ENCODE results near the gene REP15.
A peak's percentile ranks its signal among the peaks of the same experiment; 100 is the strongest.

The REP15 gene

DNA sequence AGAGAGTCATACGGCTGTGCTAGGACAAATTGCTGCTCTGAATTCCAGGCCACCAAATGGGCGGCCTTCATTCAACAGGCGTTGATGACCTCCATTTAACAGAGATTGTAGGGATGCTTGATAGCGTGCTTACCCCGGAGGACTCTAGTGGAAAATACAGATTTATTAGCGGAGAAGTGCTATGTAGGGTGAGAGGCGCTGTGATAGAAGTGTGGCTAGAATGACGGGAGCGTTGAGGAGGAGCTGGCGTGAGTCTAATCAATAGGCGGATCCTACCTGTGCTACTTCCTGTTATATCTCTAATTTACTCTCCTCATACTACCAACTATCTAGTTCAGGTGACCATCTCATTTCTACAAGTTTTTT lies 15.1 kb downstream of the REP15 start:
- Histone ChIP-seq H2AFZ (ENCODE audit: low read length) (no peak overlapping the region), H3K36me3 (ENCODE audit: insufficient read depth, low read length) (peaks cover 6% of the 10 kb centered on the region)

DNA sequence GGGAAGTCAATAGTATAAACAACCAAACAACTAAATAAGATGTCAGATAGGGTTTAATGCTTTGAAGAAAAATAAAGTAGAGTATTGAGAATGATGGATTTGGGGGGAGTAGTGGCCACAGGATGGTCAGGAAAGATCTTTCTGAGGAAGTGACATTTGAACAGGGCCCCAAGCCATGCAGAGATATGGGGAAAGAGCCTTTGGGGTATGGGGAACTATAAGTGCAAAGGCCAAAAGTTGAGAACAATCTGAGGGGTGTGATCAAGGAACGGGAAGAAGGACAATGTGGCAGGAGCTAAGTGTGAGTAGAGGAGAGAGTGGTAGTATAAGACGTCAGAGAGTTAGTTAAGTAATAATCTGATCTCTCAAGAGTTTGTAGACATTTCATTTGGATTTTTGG lies 15.7 kb downstream of the REP15 start:
- Histone ChIP-seq H3K4me3 (ENCODE audit: low read depth, low read length, poor library complexity, severe bottlenecking) (peak overlapping the region; percentile 97), H3K27ac (ENCODE audit: low read depth, low read length, poor library complexity, severe bottlenecking) (no peak overlapping the region), H2AFZ (ENCODE audit: low read length) (no peak overlapping the region), H3K9ac (ENCODE audit: low read length) (peak overlapping the region; percentile 85), H3K4me2 (ENCODE audit: low read length) (peak overlapping the region; percentile 97), H3K9me3 (ENCODE audit: low read length) (no peaks in the 10 kb centered on the region), H3K9me2 (ENCODE audit: low read depth, low read length) (no peaks in the 10 kb centered on the region), H3F3A (ENCODE audit: insufficient read depth, low read length) (no peaks in the 10 kb centered on the region), H3K27me3 (ENCODE audit: insufficient read depth, low read length) (no peaks in the 10 kb centered on the region), H3K79me2 (ENCODE audit: insufficient read depth, low read length) (peaks cover 33% of the 10 kb centered on the region), H4K20me1 (ENCODE audit: insufficient read depth, low read length) (no peaks in the 10 kb centered on the region), H3K4me1 (ENCODE audit: insufficient read depth, low read length, severe bottlenecking) (peaks cover 17% of the 10 kb centered on the region), H3K36me3 (ENCODE audit: insufficient read depth, low read length) (peaks cover 9% of the 10 kb centered on the region)
- TF ChIP-seq, protein P1, sequence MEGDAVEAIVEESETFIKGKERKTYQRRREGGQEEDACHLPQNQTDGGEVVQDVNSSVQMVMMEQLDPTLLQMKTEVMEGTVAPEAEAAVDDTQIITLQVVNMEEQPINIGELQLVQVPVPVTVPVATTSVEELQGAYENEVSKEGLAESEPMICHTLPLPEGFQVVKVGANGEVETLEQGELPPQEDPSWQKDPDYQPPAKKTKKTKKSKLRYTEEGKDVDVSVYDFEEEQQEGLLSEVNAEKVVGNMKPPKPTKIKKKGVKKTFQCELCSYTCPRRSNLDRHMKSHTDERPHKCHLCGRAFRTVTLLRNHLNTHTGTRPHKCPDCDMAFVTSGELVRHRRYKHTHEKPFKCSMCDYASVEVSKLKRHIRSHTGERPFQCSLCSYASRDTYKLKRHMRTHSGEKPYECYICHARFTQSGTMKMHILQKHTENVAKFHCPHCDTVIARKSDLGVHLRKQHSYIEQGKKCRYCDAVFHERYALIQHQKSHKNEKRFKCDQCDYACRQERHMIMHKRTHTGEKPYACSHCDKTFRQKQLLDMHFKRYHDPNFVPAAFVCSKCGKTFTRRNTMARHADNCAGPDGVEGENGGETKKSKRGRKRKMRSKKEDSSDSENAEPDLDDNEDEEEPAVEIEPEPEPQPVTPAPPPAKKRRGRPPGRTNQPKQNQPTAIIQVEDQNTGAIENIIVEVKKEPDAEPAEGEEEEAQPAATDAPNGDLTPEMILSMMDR (IDR thresholded peaks at IDR 0.05; ENCODE audit: low read length): no peak
- no peak for TF ChIP-seq EZH2 (IDR thresholded peaks at IDR 0.05; ENCODE audit: borderline replicate concordance, low read length)

More for the DNA sequence above, 15.1 kb downstream of the REP15 start:
- Histone ChIP-seq H3K79me2 (ENCODE audit: insufficient read depth, low read length) (peaks cover 33% of the 10 kb centered on the region), H3K9me2 (ENCODE audit: low read depth, low read length) (no peaks in the 10 kb centered on the region), H3K27ac (ENCODE audit: low read depth, low read length, poor library complexity, severe bottlenecking) (peak overlapping the region; percentile 35), H3K9ac (ENCODE audit: low read length) (peak overlapping the region; percentile 85), H3F3A (ENCODE audit: insufficient read depth, low read length) (no peaks in the 10 kb centered on the region), H3K9me3 (ENCODE audit: low read length) (no peaks in the 10 kb centered on the region), H3K4me1 (ENCODE audit: insufficient read depth, low read length, severe bottlenecking) (peaks cover 17% of the 10 kb centered on the region), H3K27me3 (ENCODE audit: insufficient read depth, low read length) (no peaks in the 10 kb centered on the region), H4K20me1 (ENCODE audit: insufficient read depth, low read length) (no peaks in the 10 kb centered on the region), H3K4me3 (ENCODE audit: low read depth, low read length, poor library complexity, severe bottlenecking) (peak overlapping the region; percentile 97), H3K4me2 (ENCODE audit: low read length) (peak overlapping the region; percentile 97)
- TF ChIP-seq EZH2 (IDR thresholded peaks at IDR 0.05; ENCODE audit: borderline replicate concordance, low read length): no peak
- TF ChIP-seq, protein P1 (IDR thresholded peaks at IDR 0.05; ENCODE audit: low read length): no peak

DNA sequence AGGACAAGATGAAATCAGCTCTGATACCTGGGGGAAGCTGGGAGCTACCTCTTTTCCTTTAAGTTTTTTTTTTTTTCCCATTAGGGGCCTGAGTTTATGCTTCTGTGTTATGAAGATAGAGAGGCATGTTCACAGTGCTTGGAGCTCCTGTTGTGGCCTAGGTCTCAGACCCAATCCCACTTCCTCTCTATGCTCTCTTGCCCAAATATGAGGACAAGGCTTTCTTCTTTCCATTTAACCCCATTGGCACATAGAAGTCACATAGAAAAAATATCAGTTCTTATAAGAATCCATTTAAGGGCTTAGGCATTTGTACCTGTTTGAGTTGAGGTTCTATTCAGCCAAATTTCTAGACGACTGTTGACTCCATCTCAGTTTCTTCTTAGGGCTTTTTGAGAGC lies 27.0 kb downstream of the REP15 start:
- Histone ChIP-seq H4K20me1 (ENCODE audit: insufficient read depth, low read length) (no peaks in the 10 kb centered on the region), H3K4me3 (ENCODE audit: low read depth, low read length, poor library complexity, severe bottlenecking) (no peak overlapping the region), H3K27ac (ENCODE audit: low read depth, low read length, poor library complexity, severe bottlenecking) (no peak overlapping the region), H3K27me3 (ENCODE audit: insufficient read depth, low read length) (no peaks in the 10 kb centered on the region), H3F3A (ENCODE audit: insufficient read depth, low read length) (no peaks in the 10 kb centered on the region), H3K79me2 (ENCODE audit: insufficient read depth, low read length) (no peaks in the 10 kb centered on the region), H3K9ac (ENCODE audit: low read length) (no peak overlapping the region), H3K36me3 (ENCODE audit: insufficient read depth, low read length) (peaks cover 82% of the 10 kb centered on the region), H3K4me1 (ENCODE audit: insufficient read depth, low read length, severe bottlenecking) (no peaks in the 10 kb centered on the region), H2AFZ (ENCODE audit: low read length) (no peak overlapping the region), H3K9me3 (ENCODE audit: low read length) (no peaks in the 10 kb centered on the region), H3K9me2 (ENCODE audit: low read depth, low read length) (no peaks in the 10 kb centered on the region), H3K4me2 (ENCODE audit: low read length) (no peak overlapping the region)
- TF ChIP-seq, protein P1 (IDR thresholded peaks at IDR 0.05; ENCODE audit: low read length): no peak
- TF ChIP-seq EZH2 (IDR thresholded peaks at IDR 0.05; ENCODE audit: borderline replicate concordance, low read length): no peak
